Osteoblast (primary cell): ENCODE data around the gene NFIC. TPM values are rescaled to one million over a fixed set of nuclear protein-coding genes. Genes with fewer than 3 reads are reported as not detected.
"Not testable (repeated sequence)": the region's sequence is repeated elsewhere in the genome, so short reads cannot be mapped to it uniquely, and the experiment has no call there.

Experiments
- DNase-seq: peaks from one replicate; pipeline ENCODE4 v3.0.0; 2011; ENCODE audit warnings: low spot score, mixed read lengths; ENCODE audit not compliant: insufficient read length; ENCODE audit errors: missing footprints
- H2AFZ ChIP-seq: 2 replicates; pipeline ENCODE4 v1.6.0; 2011; ENCODE audit warnings: mild to moderate bottlenecking, low read length
- H3K27ac ChIP-seq: 2 replicates; pipeline ENCODE4 v1.5.1; 2011; ENCODE audit warnings: mild to moderate bottlenecking, low read depth, low read length, moderate library complexity
- H3K27me3 ChIP-seq: 2 replicates; pipeline ENCODE4 v1.6.0; 2012; ENCODE audit warnings: mild to moderate bottlenecking, control low read depth, inconsistent platforms, low read length, moderate library complexity; ENCODE audit not compliant: insufficient read depth
- H3K36me3 ChIP-seq: 2 replicates; pipeline ENCODE4 v1.5.1; 2011; ENCODE audit warnings: mild to moderate bottlenecking, low read length, control low read depth, moderate library complexity; ENCODE audit not compliant: insufficient read depth
- H3K4me1 ChIP-seq: 2 replicates; pipeline ENCODE4 v1.5.1; 2011; ENCODE audit warnings: mild to moderate bottlenecking, low read length, control low read depth, moderate library complexity; ENCODE audit not compliant: insufficient read depth
- H3K4me2 ChIP-seq: 2 replicates; pipeline ENCODE4 v1.6.0; 2011; ENCODE audit warnings: mild to moderate bottlenecking, low read length; ENCODE audit not compliant: insufficient read depth
- H3K4me3 ChIP-seq: fragments of 200-600 bp; sonication (generic); 3 replicates; pipeline ENCODE4 v1.5.1; 2012; ENCODE audit warnings: mild to moderate bottlenecking, low read length, inconsistent platforms; ENCODE audit not compliant: insufficient read depth
- H3K79me2 ChIP-seq: 2 replicates; pipeline ENCODE4 v1.6.0; 2012; ENCODE audit warnings: mild to moderate bottlenecking, low read length, control low read depth, inconsistent platforms; ENCODE audit not compliant: insufficient read depth
- H3K9me3 ChIP-seq: 2 replicates; pipeline ENCODE4 v1.5.1; 2011; ENCODE audit warnings: low read depth, low read length, control low read depth
- H4K20me1 ChIP-seq: 2 replicates; pipeline ENCODE4 v1.6.0; 2012; ENCODE audit warnings: mild to moderate bottlenecking, low read length, control low read depth; ENCODE audit not compliant: insufficient read depth
- total RNA-seq: library from RNA; depleted of rRNA; stranded (reverse); fragments of >200 nt; gene quantifications from 2 replicates; pipeline ENCODE4 v1.2.3, GENCODE V29; 2012
- TF ChIP-seq, protein P1 (sequence below): IDR thresholded peaks from 2 replicates; pipeline ENCODE4 v1.5.1; 2011; ENCODE audit warnings: mild to moderate bottlenecking, low read depth, low read length, moderate library complexity; ENCODE audit errors: extremely low read depth

NFIC gene
- total RNA-seq, 1 donor = 61.2 TPM

DNA sequence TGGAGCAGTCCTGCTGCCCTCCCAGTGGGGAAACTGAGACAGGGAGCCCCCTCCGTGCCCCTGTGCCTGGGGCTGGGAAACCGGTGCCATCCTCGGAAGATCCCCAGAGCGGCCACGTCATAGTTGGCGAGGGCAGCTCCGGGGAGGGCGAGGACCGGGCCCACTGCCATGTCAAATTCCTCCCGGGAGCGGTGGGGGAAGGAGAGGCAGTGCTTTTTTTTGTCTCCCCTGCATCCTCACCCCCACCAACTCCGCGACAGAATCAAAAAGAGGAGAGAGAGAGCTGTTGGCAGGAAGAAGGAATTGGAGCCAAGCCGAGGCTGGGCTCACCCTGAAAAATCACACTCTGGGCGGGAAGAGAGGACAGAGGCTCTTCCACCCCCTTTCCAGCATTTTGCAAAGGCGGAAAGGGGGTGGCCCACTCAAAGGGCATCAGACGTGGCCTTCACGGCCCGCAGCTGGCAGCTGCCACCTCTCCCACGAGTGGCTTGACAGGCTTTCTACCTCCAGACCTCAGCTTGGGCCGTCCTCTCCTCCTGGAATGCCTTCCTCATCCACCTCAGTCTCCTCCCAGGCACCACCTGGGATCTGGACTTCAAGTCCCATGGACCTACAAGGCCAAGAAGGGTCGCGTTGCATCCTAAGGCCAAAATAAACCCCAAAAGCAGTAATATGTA, 19.6 kb upstream of the NFIC start:
- Histone ChIP-seq H2AFZ (peak overlapping the region; percentile 82), H3K36me3 (no peaks in the 10 kb centered on the region), H3K4me1 (peaks cover 17% of the 10 kb centered on the region), H3K27ac (peak overlapping the region; percentile 61), H3K79me2 (no peaks in the 10 kb centered on the region), H4K20me1 (no peaks in the 10 kb centered on the region), H3K9me3 (no peaks in the 10 kb centered on the region), H3K4me2 (peak overlapping the region; percentile 74), H3K4me3 (peak overlapping the region; percentile 60), H3K27me3 (no peaks in the 10 kb centered on the region)
- TF ChIP-seq, protein P1, sequence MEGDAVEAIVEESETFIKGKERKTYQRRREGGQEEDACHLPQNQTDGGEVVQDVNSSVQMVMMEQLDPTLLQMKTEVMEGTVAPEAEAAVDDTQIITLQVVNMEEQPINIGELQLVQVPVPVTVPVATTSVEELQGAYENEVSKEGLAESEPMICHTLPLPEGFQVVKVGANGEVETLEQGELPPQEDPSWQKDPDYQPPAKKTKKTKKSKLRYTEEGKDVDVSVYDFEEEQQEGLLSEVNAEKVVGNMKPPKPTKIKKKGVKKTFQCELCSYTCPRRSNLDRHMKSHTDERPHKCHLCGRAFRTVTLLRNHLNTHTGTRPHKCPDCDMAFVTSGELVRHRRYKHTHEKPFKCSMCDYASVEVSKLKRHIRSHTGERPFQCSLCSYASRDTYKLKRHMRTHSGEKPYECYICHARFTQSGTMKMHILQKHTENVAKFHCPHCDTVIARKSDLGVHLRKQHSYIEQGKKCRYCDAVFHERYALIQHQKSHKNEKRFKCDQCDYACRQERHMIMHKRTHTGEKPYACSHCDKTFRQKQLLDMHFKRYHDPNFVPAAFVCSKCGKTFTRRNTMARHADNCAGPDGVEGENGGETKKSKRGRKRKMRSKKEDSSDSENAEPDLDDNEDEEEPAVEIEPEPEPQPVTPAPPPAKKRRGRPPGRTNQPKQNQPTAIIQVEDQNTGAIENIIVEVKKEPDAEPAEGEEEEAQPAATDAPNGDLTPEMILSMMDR = no peak
- peak; percentile 97 for DNase-seq

DNA sequence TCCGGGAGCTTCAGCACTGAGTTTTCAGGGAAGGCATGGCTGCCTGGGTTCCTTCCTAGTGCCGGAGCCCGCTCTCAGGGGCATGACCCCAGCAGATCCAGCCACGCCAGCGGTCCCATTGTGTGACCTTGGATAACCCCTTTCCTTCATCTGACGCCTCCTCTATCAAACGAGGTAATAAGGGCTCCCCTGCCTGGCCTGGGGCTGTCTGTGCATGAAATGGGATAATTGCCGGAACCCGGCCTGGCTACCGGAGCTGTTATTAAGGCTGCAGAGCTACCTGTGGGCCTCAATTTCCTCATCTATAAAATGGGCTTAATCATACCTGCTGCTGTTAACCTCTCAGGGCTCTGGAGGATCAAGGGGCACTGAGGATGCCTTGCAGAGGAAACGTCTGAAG, 18.3 kb upstream of the NFIC start:
- no peak for DNase-seq
- TF ChIP-seq, protein P1 = no peak
- H3K27me3 ChIP-seq = no peaks in the 10 kb centered on the region
- no peaks in the 10 kb centered on the region for H3K79me2 ChIP-seq
- no peak overlapping the region for H2AFZ ChIP-seq
- H4K20me1 ChIP-seq = no peaks in the 10 kb centered on the region
- H3K4me2 ChIP-seq = no peak overlapping the region
- H3K27ac ChIP-seq = no peak overlapping the region
- no peaks in the 10 kb centered on the region for H3K9me3 ChIP-seq
- no peak overlapping the region for H3K4me3 ChIP-seq
- H3K4me1 ChIP-seq = peaks cover 14% of the 10 kb centered on the region
- H3K36me3 ChIP-seq = no peaks in the 10 kb centered on the region

DNA sequence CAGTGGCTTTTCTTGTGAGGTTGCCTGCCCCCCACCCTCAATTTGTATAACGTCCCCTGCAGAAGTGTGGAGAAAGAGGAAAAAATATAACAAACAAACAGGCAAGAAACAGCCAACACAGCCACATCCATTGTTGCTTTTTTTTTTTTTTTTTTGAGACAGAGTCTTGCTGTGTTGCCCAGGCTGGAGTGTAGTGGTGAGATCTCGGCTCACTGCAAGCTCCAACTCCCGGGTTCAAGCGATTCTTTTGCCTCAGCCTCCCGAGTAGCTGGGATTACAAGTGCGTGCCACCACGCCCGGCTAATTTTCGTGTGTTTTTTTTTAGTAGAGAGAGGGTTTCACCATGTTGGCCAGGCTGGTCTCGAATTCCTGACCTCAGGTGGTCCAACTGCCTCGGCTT, 17.9 kb upstream of the NFIC start:
- not testable (repeated sequence) for H3K4me3 ChIP-seq, H3K9me3 ChIP-seq, H3K4me2 ChIP-seq, H3K27me3 ChIP-seq, H3K36me3 ChIP-seq, H3K4me1 ChIP-seq, DNase-seq, H3K79me2 ChIP-seq, H3K27ac ChIP-seq, H4K20me1 ChIP-seq, H2AFZ ChIP-seq

DNA sequence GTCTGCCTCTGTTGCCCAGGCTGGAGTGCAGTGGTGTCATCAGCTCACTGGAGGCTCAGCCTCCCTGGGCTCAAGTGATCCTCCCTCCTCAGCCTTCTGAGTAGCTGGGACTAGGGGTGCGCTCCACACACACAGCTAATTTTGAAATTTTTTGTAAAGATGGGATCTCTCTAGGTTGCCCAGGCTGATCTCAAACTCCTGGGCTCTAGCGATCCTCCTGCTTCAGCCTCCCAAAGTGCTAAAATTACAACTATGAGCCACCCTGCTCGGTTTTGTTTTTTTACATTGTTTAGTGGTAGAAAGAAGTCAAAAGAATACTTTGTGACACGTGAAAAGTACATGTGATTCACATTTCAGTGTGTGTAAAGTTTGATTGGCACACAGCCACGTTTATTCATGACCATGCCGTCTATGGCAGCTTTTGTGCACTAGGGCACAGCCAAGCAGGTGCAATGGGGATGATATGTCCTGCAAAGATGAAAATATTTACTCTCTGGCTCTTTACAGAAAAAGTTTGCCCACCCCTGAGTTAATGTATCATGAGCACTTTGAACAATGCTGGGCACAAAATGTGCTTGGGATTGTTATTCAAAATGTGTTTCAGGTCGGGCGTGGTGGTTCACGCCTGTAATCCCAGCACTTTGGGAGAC, 16.2 kb upstream of the NFIC start:
- no peaks in the 10 kb centered on the region for H3K27me3 ChIP-seq
- peak; percentile 83 for DNase-seq
- H3K79me2 ChIP-seq = no peaks in the 10 kb centered on the region
- no peak overlapping the region for H3K4me2 ChIP-seq
- no peak overlapping the region for H3K4me3 ChIP-seq
- no peak overlapping the region for H3K27ac ChIP-seq
- peaks cover 6% of the 10 kb centered on the region for H3K4me1 ChIP-seq
- H3K36me3 ChIP-seq = no peaks in the 10 kb centered on the region
- H3K9me3 ChIP-seq = no peaks in the 10 kb centered on the region
- TF ChIP-seq, protein P1 = no peak
- no peaks in the 10 kb centered on the region for H4K20me1 ChIP-seq
- no peak overlapping the region for H2AFZ ChIP-seq
